NCI-H82 treated with DMSO at 0.1 percent for 48 hours (cell line): ENCODE measurements around the gene EFHD1.
"Not testable (repeated sequence)": the region's sequence is repeated elsewhere in the genome, so short reads cannot be mapped to it uniquely, and the experiment has no call there.

Source experiments
- DNase-seq: peaks from one replicate; lab custom pipeline; 2025; ENCODE audit not compliant: unreplicated experiment; lab: John Stamatoyannopoulos, UW

The EFHD1 gene

GRCh38 chr2:232689152-232689910, 55.9 kb downstream of the EFHD1 start:
- DNase-seq, result no peak

- not testable (repeated sequence) for DNase-seq
Measured at GRCh38 chr2:232691117-232691516, 57.7 kb downstream of the EFHD1 start.

- no peak for DNase-seq
Measured at GRCh38 chr2:232693344-232693743, 59.9 kb downstream of the EFHD1 start.

GRCh38 chr2:232696609-232697058, 63.2 kb downstream of the EFHD1 start:
- DNase-seq, result no peak

- peak; percentile 95 for DNase-seq
Measured at GRCh38 chr2:232697059-232697806, 63.8 kb downstream of the EFHD1 start, which contains the start of gene GIGYF2. Gene GIGYF2, plus strand, starts transcription at chr2:232697331. Its CDS starts 37,867 bp downstream, at chr2:232735198.

- DNase-seq, result no peak
Measured at GRCh38 chr2:232697807-232698110, 64.4 kb downstream of the EFHD1 start.

GRCh38 chr2:232698556-232699091, 65.2 kb downstream of the EFHD1 start:
- no peak for DNase-seq

GRCh38 chr2:232699110-232699509, 65.7 kb downstream of the EFHD1 start:
- no peak for DNase-seq

GRCh38 chr2:232700154-232700553, 66.8 kb downstream of the EFHD1 start:
- no peak for DNase-seq

GRCh38 chr2:232707076-232707475, 73.7 kb downstream of the EFHD1 start:
- DNase-seq, result no peak

GRCh38 chr2:232713505-232713904, 80.1 kb downstream of the EFHD1 start:
- no peak for DNase-seq

GRCh38 chr2:232714969-232715368, 81.6 kb downstream of the EFHD1 start:
- no peak for DNase-seq

GRCh38 chr2:232720056-232720455, 86.7 kb downstream of the EFHD1 start:
- not testable (repeated sequence) for DNase-seq

GRCh38 chr2:232721261-232721660, 87.9 kb downstream of the EFHD1 start:
- no peak for DNase-seq

- no peak for DNase-seq
Measured at GRCh38 chr2:232721882-232722281, 88.5 kb downstream of the EFHD1 start.

GRCh38 chr2:232723027-232723426, 89.6 kb downstream of the EFHD1 start:
- no peak for DNase-seq

GRCh38 chr2:232728785-232729184, 95.4 kb downstream of the EFHD1 start:
- DNase-seq, result no peak

- no peak for DNase-seq
Measured at GRCh38 chr2:232731470-232731869, 98.1 kb downstream of the EFHD1 start.
